Fibroblast of villous mesenchyme (primary cell): ENCODE data around the gene AFMID. TPM values are rescaled to one million over a fixed set of nuclear protein-coding genes. Genes with fewer than 3 reads are reported as not detected.
"Not testable (repeated sequence)": the region's sequence is repeated elsewhere in the genome, so short reads cannot be mapped to it uniquely, and the experiment has no call there.

Experiments
- DNase-seq: peaks from one replicate; pipeline ENCODE4 v3.0.0-alpha.2; 2010; ENCODE audit warnings: low read depth
- H3K4me3 ChIP-seq: 2 replicates; pipeline ENCODE4 v1.5.1; 2011; ENCODE audit warnings: low read depth, mild to moderate bottlenecking, low read length
- CTCF ChIP-seq: IDR thresholded peaks from 2 replicates; pipeline ENCODE4 v1.5.1; 2012; ENCODE audit warnings: low read depth, mild to moderate bottlenecking, low read length; ENCODE audit not compliant: insufficient read depth
- total RNA-seq: library from RNA; depleted of rRNA; stranded (reverse); fragments of >200 nt; gene quantifications from 2 replicates; pipeline ENCODE4 v1.2.3, GENCODE V29; 2012

Gene AFMID, protein sequence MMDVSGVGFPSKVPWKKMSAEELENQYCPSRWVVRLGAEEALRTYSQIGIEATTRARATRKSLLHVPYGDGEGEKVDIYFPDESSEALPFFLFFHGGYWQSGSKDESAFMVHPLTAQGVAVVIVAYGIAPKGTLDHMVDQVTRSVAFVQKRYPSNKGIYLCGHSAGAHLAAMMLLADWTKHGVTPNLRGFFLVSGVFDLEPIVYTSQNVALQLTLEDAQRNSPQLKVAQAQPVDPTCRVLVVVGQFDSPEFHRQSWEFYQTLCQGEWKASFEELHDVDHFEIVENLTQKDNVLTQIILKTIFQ
- 19.0 and 21.6 TPM in 2 replicates for total RNA-seq

DNA sequence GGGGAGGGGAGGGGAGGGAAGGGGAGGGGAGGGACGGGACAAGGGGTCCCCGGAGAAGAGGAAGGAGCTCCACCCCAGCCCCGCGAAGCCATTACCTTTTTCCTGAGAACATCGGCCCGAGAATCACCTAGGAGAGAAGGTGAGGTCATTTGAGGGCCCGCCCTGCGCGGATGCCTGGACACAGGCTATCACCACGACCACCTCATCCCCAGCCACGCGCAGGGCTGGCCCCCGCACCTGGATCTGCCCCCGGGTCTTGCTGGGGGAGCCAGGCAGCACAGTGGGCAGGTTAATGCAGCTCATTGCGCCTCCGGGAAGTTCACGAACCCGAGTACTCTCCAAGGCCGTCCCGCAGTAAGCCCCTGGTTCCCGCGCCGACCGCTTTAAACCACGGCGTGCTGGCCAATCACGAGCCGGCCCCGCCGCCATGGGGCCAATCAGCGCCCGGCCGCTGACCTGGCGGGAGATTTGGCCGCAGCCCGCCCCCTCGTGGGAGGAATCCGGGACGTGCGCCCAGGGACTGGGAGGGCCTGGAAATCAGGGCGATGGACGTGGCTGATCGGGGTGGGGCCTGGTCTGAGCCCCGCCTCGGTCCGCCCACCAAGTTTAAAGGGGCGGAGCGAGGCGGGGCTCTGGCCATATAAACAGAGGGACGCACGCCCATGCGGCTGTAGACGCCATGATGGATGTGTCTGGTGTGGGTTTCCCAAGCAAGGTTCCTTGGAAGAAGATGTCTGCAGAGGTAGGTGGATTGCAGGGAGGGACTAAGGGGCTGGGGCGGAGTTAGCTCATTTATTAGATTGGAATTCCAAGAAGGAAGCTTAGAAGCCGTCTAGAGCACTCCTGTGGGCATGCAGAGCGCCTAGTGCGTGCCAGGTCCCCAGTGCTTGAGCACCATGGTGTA, at the start of gene AFMID, which contains the start of gene TK1:
TSS of gene AFMID (plus strand) at position 671 of the 904 bp plus-strand sequence. CDS start at position 680, 9 bp downstream.
TSS of gene TK1 (minus strand) at position 361 of the 904 bp plus-strand sequence. CDS start at position 303, 58 bp downstream.
- peak; percentile 79 for TF ChIP-seq CTCF
- DNase-seq, result peak; percentile 98
- H3K4me3 ChIP-seq, result peak within 1 kb of the TSS; percentile 77

DNA sequence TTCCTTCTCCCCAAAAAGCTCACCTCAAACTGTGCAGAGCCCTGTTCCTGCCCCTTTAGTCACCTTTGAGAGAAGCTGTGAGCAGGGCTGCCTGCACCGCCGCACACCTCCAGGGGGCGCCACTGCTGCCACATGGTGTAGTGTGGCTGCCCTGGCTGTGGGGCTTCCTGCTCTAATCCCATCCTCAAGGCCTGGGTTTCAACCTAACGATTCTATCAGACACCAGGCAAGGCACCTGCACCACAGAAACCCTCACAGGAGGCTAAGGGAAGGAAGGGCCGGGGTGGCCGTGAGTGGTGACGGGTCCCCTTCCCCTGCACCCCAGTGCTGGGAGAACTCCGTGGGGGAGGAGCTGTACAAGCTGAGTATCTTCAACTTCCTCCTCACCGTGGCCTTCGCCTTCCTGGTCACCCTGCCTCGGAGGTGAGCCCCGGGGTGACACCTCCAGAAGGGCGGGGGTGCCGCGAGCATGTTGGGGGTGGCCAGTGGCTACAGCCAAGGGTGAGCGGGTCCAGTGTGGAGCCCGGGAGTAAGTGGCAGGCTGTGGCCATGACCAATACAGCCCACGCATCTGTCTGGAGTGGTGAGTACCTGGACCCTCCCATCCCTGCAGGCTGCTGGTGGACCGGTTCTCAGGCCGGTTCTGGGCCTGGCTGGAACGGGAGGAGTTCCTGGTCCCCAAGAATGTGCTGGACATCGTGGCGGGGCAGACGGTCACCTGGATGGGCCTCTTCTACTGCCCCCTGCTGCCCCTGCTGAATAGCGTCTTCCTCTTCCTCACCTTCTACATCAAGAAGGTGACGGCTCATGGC, 49.6 kb upstream of the AFMID start:
- no peak for DNase-seq
- TF ChIP-seq CTCF, result peak; percentile 44
- no peak overlapping the region for H3K4me3 ChIP-seq

DNA sequence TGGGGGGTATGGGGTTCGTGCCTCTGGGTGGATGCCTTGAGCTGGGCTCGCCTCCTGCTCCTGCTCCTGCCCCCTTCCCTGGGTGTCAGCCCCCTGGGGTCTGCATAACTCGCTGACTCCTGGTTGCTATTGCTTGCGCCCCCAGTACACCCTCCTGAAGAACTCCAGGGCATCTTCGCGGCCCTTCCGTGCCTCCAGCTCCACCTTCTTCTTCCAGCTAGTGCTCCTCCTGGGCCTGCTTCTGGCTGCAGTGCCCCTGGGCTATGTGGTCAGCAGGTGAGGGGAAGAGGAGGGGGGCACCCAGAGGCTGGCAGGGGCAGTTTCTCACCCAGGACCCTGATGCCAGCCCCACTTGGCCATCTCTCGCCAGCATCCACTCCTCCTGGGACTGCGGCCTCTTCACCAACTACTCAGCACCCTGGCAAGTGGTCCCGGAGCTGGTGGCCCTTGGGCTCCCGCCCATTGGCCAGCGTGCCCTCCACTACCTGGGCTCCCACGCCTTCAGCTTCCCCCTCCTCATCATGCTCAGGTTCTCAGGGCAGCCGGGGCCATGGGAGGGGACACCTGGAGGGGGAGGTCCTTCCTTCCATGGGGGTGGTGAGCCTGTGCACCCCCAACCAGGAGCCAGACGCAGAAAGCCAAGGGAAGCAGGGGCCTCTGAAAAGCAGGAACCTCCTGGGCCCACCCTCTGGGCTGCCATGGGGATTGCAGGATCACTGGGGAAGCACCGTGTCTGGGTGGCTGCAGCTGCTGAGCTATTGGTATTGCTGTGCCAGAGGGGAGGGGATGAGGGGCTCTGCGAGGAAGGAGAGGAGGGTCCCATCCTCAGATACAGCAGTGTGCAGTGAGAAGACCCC, 48.7 kb upstream of the AFMID start:
- no peak for TF ChIP-seq CTCF
- no peak for DNase-seq
- H3K4me3 ChIP-seq, result no peak overlapping the region

GRCh38 chr17:78139861-78140168, 47.3 kb upstream of the AFMID start:
- not testable (repeated sequence) for H3K4me3 ChIP-seq, DNase-seq

DNA sequence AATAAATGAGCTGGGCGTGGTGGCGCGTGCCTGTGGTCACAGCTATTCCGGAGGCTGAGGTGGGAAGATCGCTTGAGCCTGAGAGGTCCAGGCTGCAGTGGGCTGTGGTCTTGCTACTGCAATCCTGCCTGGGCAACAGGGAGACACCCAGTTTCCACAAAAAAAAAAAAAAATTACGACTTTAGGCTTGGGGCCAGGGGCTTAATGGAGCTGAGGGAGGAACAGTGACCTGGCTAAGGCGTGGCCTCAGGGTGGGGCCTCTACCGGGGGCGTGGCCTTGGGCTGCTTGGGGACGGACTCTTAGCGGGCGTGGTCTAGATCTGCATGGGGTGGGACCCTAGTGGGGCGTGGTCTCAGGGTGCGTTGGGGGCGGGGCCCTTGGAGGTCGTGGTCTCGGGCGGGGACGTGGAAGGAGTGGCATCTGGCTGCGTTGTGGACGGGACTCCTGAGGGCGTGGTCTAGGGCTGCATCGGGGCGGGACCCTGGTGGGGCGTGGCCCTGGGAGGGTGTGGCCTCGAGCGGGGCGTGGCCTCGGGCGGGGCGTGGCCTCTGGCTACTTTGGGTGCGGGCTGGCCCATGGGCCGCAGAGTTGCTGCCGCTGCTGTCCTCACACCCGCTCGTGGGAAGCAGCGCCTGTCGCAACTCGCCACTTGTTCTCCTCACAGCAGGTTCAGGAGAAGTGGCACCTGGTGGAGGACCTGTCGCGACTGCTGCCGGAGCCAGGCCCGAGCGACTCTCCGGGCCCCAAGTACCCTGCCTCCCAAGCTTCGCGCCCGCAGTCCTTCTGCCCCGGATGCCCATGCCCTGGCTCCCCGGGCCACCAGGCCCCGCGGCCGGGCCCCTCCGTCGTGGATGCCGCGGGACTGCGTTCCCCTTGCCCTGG, 46.8 kb upstream of the AFMID start:
- peak; percentile 97 for DNase-seq
- no peak overlapping the region for H3K4me3 ChIP-seq
- no peak for TF ChIP-seq CTCF

DNA sequence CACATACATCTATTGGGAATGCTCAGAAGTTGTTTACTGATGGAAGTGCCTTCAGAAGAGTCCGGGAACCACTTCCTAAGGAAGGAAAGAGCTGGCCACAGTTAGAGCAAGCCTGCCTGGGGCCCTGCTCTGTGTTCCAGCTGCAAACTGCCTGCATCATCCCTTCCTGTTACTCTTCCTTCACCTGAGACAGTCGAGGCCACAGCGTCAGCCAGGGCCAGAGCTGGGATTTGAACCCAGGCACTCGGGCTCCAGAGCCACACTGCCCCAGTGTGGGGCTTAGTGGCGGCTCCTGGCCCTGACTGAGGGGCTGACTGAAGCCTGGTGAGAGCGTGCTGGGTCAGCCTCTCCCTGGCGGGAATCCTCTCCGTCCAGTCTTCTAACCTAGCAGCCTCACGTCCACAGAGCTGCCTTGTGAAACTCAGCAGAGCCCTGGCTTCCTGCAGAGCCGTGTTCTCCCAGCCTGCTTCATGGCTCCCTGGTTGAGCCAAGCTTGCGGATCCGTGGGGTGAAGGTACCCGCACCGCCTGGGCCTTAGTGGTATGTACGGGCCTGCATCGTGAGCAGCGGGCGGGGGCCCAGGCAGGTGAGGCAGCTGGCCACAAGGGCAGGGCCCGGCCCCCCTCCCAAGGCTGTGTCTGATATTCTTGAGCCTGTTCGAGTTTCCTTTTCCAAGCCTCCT, 45.6 kb upstream of the AFMID start:
- TF ChIP-seq CTCF, result no peak
- no peak for DNase-seq
- no peak overlapping the region for H3K4me3 ChIP-seq
